GM19452 (cell line): ENCODE results near the gene GGA1.
"Not testable (repeated sequence)": the region's sequence is repeated elsewhere in the genome, so short reads cannot be mapped to it uniquely, and the experiment has no call there.

Experiments
- ATAC-seq: cut with Tn5 transposase; IDR thresholded peaks from one replicate; pipeline ENCODE4 v1.9.1; 2021; ENCODE audit not compliant: unreplicated experiment

Gene GGA1

DNA sequence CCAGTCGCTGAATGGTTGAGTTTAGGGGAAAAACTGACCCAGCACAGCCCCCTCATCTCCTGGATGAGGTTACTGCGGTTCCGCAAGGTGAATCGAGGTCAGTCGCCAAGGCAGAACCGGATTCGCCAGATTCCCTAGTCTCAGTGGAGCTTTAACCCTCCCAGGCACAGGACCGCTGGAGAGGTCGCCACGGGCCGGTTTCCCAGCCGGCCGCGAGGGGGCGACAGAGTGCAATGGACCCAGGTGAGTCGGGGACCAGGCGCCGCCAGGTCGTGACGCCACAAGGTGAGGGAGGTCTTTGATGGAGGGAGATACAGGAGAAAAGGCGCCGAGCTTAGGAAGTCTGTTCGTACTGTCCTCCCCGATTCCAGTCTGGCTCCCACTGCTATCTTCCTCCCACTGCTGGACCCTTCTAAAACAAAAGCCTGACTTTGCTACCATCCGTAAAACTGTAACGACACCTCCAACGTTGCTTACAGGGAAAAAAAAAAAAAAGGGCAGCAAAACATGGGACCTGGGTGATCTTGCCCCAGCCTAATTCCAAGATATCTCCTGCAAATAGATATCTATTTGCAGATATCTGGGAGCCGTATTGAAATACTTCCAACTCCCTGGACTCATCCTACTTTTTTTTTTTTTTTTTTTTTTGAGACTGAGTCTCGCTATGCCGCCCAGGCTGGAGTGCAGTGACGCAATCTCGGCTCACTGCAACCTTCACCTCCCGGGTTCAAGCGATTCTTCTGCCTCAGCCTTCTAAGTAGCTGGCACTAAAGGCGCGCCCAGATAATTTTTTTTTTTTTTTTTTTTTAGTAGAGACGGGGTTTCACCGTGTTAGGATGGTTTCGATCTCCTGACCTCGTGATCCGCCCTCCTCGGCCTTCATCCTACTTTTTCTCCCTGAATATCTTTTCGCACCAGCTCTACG is 1.4 kb upstream of the GGA1 start:
- no peak for ATAC-seq

- ATAC-seq: peak; percentile 3
Measured at GRCh38 chr22:37607935-37608476, 628 bp upstream of the GGA1 start.

GRCh38 chr22:37609240-37610152 is 862 bp downstream of the GGA1 start:
- ATAC-seq: no peak

DNA sequence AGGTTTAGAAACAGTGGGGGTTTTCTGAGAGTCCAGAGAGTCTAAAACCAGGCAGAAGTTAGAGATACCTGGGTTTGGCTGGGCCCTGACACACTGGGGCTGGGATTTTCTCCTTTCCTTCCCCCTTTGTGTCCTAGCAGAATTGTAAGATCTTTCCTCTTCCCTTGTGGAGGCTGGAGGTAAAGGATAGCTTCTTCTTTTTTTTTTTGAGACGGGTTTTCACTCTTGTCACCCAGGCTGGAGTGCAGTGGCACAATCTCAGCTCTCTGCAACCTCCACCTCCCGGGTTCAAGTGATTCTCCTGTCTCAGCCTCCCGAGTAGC is 1.5 kb downstream of the GGA1 start:
- ATAC-seq: not testable (repeated sequence)

DNA sequence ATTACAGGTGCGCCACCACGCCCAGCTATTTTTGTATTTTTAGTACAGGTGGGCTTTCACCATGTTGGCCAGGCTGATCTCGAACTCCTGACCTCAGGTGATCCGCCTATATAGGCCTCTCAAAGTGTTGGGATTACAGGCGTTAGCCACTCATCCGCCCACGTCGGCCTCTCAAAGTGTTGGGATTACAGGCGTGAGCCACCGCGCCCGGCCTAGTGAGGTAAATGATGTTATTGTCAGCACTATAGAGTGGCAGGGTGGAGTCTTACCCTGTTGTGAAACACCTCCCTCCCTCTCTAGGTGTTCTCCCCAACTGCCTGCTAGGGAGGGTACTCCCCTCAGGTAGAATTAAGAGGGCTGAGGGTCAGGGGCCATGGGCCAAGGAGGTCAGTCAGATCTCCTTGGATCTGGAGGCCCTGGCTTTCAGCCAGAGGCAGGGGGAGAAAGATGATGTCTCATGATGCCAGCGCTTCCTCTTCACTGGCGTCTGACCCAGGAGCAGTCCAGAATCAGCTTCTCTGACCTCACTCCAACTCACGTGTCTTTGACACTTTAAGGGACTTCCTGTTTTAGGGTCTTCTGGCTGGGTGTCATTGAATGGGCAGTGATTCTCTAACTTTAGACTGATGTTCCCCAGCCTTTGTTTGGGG is 2.0 kb downstream of the GGA1 start:
- no peak for ATAC-seq

GRCh38 chr22:37611207-37611606 is 2.6 kb downstream of the GGA1 start:
- no peak for ATAC-seq

GRCh38 chr22:37616201-37617083 is 7.8 kb downstream of the GGA1 start:
- ATAC-seq: no peak

DNA sequence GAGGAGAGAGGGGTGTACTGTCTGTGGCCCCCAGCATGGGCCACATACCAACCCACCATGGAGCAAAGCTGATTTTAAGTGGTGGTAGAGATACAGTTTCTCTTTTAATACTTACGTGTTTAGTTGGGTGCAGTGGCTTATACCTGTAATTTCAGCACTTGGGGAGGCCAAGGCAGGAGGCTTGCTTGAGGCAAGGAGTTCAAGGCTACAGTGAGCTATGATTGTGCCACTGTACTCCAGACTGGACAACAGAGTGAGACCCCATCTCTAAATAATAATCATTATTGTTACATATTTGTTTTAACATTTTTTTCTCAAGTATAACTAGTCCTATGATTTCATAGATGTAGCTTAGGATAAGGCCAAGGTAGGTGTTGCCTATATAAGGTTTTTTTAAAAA is 8.8 kb downstream of the GGA1 start:
- no peak for ATAC-seq

DNA sequence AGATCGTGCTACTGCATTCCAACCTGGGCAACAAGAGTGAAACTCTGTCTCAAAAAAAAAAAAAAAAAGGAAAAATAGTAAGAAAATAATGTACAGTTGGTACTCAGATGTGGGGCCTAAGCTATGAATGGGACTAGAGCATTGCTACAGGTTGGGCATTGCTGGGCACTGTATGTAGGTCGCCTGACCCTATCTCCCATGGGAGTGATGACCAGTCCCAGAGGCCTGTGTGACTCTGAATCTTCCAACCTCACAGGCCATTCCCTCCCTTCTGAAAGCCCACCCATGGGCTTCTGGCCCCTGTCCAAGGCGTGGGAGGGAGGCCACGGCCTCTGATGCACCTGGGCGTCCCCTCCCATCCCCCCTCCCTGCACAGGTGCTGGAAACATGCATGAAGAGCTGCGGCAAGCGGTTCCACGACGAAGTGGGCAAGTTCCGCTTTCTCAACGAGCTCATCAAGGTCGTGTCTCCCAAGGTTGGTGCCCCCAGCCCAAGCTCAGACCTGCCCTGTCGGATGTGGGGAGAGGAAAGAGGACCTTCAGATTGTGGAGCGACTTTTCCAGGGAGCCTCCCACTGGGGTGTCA is 9.5 kb downstream of the GGA1 start:
- no peak for ATAC-seq

- no peak for ATAC-seq
Measured at GRCh38 chr22:37618674-37619073, 10.0 kb downstream of the GGA1 start.

DNA sequence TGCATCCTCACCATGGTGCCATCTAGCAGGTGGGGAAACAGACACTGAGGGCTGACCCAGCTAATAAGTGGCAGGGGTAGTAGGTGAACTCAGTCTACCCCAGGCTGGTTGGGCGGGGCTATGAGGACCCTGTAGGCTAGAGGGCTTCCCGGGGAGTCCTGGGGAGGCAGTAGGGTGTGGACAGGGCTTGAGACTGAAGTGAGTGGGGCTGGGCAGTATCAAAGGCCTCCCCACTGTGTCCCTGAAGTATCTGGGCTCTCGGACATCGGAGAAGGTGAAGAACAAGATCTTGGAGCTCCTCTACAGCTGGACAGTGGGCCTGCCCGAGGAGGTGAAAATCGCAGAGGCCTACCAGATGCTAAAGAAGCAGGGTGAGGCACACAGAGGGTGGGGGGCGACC is 11.4 kb downstream of the GGA1 start:
- ATAC-seq: no peak

- no peak for ATAC-seq
Measured at GRCh38 chr22:37621352-37621860, 12.8 kb downstream of the GGA1 start.

DNA sequence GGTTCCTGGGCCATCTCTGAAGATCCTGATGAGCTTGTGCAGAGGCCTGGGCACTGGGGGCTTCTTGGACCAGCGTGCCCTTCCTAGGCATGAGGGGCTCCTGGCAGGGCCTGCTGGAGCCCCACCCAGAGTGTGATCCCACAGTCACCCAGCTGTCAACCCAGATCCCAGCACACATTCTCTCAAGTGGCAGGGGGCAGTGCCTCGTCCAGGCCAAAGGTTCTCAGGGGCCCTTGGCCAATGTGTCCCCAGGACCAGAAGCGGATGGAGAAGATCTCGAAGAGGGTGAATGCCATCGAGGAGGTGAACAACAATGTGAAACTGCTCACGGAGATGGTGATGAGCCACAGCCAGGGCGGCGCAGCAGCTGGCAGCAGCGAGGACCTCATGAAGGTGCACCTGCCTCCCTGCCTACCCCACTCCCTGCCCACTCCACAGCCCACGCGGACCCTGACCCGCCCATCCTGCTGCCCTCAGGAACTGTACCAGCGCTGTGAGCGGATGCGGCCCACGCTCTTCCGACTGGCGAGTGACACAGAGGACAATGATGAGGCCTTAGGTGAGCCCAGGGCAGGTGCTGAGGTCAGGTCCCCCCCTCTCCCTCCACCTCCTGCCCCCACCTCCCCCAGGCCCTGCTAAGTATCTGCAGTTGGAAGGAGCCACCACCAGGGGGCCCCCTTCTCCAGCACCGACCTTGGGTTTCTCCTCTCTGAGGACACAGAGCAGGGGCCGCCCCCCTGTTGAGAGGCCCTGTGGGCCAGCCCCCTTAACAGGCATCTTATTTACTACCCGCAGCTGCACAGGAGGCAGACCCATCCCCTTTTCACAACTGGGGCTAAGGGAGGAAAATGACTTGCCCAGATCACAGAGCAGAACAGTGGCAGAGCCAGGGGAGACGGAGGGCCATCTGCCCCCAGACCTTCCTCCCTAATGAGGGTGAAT is 14.7 kb downstream of the GGA1 start:
- ATAC-seq: no peak

DNA sequence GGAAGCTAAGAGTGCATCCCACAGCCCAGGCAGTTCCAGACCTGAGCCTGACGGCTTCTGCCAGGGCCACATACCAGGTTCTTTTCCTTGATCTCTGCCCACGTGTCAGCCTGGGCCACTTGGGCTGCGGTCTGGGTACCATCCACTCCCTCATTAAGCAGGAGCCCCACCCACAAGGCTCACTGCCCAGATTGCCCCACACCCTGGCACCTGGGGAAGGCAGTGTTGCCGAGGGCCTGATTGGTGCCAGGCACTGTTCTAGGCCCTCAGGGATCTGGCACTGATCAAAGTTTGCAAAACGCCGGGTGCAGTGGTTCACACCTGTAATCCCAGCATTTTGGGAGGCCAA is 15.4 kb downstream of the GGA1 start:
- no peak for ATAC-seq

DNA sequence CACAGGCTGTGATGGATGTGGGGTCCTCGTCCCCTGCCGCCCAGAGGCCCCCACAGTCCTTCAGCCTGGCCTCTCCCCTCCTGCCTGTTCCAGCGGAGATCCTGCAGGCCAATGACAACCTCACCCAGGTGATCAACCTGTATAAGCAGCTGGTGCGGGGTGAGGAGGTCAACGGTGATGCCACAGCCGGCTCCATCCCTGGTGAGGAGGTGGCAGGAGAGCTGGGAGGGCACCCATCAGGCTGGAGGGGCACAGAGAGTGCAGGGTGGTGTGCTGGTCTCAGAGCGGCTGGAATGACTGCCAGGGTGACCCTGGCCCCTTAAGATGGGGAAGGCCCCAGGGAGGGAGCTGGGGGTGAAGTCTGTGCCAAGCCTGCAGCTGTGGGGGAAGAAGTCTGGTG is 16.2 kb downstream of the GGA1 start:
- no peak for ATAC-seq

DNA sequence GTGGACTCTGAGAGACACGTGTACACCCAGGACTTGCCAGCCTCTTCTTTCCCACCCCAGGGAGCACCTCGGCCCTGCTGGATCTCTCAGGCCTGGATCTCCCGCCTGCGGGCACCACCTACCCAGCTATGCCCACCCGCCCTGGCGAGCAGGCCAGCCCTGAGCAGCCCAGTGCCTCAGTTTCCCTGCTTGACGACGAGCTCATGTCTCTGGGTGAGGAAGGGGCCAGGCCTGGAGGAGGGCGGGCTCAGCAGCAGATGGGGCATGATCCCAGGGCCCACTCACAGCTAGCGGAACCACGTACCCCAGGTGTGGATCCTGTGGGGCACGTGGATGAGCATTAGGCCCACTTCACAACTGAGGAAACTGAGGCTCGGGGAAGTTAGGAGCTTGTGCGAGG is 17.1 kb downstream of the GGA1 start:
- no peak for ATAC-seq

- no peak for ATAC-seq
Measured at GRCh38 chr22:37626144-37626543, 17.5 kb downstream of the GGA1 start.

DNA sequence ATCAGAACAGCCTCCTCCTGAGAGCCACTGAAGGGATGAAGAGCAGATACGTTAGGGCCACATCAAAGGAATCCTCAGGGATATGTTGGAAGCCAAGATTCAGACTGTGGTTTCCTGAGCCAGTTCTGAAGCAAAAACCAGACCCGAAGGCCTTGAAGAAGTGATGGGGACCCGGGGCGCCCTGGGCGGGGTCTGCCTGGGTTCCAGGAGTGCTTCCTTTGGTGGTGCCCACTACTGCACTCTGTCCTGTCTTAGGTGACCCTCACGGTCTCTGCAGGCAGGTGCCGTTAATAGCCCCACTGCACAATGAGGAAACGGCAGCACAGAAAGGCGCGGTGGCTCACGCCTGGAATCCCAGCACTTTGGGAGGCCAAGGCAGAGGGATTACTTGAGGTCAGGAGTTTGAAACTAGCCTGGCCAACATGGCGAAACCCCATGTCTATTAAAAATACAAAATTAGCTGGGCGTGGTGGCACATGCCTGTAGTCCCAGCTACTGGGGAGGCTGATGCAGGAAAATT is 18.0 kb downstream of the GGA1 start:
- no peak for ATAC-seq
